ENCODE measurements around the gene PCIF1.
A peak's percentile ranks its signal among the peaks of the same experiment; 100 is the strongest.

The PCIF1 gene

GRCh38 chr20:45905505-45906079 lies 28.9 kb upstream of the PCIF1 start:
- H3K4me3 ChIP-seq (ENCODE audit: low read depth, low read length) = no peak overlapping the region
- DNase-seq (ENCODE audit: low read depth) = no peak
- TF ChIP-seq CTCF (conservative IDR thresholded peaks at IDR 0.05; ENCODE audit: low read depth, low read length) = no peak

- no peak for TF ChIP-seq CTCF (conservative IDR thresholded peaks at IDR 0.05; ENCODE audit: low read depth, low read length)
- no peak overlapping the region for H3K4me3 ChIP-seq (ENCODE audit: low read depth, low read length)
- DNase-seq (ENCODE audit: low read depth) = no peak
Observed at GRCh38 chr20:45907219-45907948, 27.1 kb upstream of the PCIF1 start.

GRCh38 chr20:45908084-45908483 lies 26.4 kb upstream of the PCIF1 start:
- no peak for DNase-seq (ENCODE audit: low read depth)
- no peak overlapping the region for H3K4me3 ChIP-seq (ENCODE audit: low read depth, low read length)
- no peak for TF ChIP-seq CTCF (conservative IDR thresholded peaks at IDR 0.05; ENCODE audit: low read depth, low read length)

GRCh38 chr20:45909336-45909808 lies 25.1 kb upstream of the PCIF1 start:
- DNase-seq (ENCODE audit: low read depth) = no peak
- peak overlapping the region; percentile 39 for H3K4me3 ChIP-seq (ENCODE audit: low read depth, low read length)
- TF ChIP-seq CTCF (conservative IDR thresholded peaks at IDR 0.05; ENCODE audit: low read depth, low read length) = no peak

GRCh38 chr20:45909817-45910669 lies 24.4 kb upstream of the PCIF1 start:
- no peak for TF ChIP-seq CTCF (conservative IDR thresholded peaks at IDR 0.05; ENCODE audit: low read depth, low read length)
- no peak for DNase-seq (ENCODE audit: low read depth)
- H3K4me3 ChIP-seq (ENCODE audit: low read depth, low read length) = peak overlapping the region; percentile 47

- DNase-seq (ENCODE audit: low read depth) = peak; percentile 100
- H3K4me3 ChIP-seq (ENCODE audit: low read depth, low read length) = peak overlapping the region; percentile 80
- no peak for TF ChIP-seq CTCF (conservative IDR thresholded peaks at IDR 0.05; ENCODE audit: low read depth, low read length)
Observed at GRCh38 chr20:45910670-45911485, 23.6 kb upstream of the PCIF1 start.
